HG02763 (cell line): ENCODE data around the gene NECTIN2.
"Not testable (repeated sequence)": the region's sequence is repeated elsewhere in the genome, so short reads cannot be mapped to it uniquely, and the experiment has no call there.

Experiments used
- ATAC-seq: cut with Tn5 transposase; IDR thresholded peaks from one replicate; pipeline ENCODE4 v1.9.1; 2021; ENCODE audit warnings: mild to moderate bottlenecking, moderate library complexity; ENCODE audit not compliant: unreplicated experiment

NECTIN2 gene

GRCh38 chr19:44816301-44816700 lies 29.8 kb upstream of the NECTIN2 start:
- ATAC-seq = no peak

DNA sequence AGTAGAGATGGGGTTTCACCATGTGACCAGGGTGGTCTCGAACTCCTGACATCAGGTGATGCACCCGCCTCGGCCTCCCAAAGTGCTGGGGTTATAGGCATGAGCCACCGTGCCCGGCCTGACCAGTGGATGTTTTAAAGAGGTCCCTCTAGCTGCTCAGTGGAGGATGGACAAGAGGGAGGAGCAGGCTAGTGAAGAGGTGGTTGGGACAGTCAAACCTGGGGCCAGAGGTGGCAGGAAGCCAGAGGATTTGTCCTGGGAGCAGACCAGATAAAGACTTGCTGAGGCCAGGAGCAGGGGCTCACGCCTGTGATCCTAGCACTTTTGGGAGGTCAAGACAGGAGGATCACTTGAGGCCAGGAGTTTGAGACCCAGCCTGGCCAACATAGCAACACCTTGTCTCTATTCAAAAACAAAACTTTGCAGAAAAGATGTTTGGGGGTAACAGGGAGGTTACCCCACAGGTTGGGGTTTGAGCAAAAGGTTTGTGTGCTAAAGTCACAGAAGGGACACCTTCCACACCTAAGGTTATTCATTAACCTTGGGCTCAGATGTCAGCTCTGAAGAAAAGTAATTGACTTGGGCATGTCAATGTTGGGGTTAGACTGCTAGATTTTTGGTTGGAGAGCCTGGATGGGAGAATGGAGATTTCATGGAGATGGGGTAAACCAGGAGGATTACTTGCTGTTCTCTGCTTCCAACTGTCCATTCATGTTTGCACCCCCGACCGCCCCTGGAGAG lies 28.2 kb upstream of the NECTIN2 start:
- no peak for ATAC-seq

GRCh38 chr19:44818466-44819031 lies 27.5 kb upstream of the NECTIN2 start:
- ATAC-seq = no peak

- no peak for ATAC-seq
Measured at GRCh38 chr19:44819246-44819832, 26.8 kb upstream of the NECTIN2 start.

DNA sequence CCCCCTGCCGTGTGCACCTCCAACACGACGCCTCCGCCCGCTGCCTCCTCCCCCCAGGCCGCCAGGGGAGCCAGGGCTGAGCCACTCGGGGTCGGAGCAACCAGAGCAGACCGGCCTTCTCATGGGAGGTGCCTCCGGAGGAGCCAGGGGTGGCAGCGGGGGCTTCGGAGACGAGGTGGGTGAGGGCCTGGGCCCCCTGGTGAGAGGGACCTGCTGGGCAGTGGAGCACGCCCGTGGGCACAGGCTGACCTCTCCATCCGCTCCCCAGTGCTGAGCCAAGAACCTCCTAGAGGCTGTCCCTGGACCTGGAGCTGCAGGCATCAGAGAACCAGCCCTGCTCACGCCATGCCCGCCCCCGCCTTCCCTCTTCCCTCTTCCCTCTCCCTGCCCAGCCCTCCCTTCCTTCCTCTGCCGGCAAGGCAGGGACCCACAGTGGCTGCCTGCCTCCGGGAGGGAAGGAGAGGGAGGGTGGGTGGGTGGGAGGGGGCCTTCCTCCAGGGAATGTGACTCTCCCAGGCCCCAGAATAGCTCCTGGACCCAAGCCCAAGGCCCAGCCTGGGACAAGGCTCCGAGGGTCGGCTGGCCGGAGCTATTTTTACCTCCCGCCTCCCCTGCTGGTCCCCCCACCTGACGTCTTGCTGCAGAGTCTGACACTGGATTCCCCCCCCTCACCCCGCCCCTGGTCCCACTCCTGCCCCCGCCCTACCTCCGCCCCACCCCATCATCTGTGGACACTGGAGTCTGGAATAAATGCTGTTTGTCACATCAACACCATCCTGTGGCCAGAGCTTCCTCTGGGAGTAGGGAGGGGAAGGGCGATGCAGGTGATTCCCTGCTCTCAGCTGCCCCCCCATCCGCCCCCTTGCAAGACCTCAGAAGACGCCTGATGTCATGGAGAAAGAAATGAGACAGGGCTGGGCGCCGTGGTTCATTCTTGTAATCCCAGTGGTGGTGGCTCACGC lies 25.2 kb upstream of the NECTIN2 start:
- no peak for ATAC-seq

DNA sequence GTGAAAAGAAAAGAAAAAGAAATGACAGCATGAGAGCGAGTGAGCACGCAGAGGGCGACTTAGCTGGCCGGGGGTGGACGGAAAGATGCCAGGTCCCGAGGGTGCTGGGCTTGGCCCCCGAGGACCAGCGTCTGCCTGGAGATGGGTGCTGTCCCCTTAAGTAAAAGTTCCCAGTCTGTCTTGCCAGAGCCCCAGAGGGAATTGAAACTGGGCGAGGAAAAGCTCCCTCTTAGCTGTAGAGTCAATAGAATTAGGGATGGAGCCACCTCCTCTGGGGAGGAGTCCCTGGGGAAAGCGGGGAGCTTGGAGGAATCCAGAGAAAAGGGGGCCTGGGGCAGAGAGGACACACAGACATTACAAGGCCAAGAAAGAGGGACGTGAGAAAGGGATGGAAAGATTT lies 23.9 kb upstream of the NECTIN2 start:
- ATAC-seq = no peak

DNA sequence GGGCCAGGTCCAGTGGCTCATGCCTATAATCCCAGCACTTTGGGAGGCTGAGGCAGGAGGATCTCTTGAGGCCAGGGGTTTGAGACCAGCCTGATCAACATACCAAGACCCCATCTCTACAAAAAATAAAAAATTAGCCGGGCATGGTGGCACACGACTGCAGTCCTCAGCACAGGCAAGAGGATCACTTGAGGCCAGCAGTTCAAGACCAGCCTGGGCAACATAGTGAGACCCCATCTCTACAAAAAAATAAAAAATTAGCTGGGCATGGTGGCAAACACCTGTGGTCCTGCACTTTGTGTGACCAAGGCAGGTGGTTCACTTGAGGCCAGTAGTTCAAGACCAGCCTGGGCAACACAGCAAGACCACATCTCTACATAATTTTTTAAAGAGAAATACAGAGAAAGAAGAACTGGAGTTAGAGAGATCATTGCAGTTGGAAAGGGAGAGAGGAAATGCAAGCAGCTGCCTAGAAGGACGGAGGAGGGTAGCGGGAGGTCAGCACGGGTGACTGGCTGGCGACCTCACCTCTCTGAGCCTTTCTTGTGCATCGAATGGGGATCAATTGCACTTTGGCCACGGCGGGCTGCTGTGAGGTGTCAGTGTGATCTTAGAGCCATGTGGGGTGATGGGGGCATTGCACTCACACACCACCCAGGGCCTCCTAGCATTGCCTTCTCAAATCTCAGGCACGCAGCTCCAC lies 23.3 kb upstream of the NECTIN2 start:
- ATAC-seq = no peak

DNA sequence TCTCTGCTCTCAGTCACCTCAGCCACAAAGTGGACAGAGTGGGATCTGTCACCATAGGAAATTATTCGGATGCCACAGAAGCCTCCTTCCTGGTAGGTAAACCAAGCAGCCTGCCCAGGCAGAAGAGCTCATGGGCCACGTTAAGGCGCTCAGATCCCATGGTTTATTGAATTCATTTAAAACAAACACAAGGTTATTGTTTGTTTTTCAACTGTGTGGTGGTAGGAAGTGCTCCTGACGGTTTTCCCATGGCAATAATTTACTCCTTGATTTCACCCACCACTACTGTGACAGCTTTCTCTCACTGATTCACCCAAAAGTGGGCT lies 22.8 kb upstream of the NECTIN2 start:
- no peak for ATAC-seq

GRCh38 chr19:44824761-44825160 lies 21.3 kb upstream of the NECTIN2 start:
- no peak for ATAC-seq

DNA sequence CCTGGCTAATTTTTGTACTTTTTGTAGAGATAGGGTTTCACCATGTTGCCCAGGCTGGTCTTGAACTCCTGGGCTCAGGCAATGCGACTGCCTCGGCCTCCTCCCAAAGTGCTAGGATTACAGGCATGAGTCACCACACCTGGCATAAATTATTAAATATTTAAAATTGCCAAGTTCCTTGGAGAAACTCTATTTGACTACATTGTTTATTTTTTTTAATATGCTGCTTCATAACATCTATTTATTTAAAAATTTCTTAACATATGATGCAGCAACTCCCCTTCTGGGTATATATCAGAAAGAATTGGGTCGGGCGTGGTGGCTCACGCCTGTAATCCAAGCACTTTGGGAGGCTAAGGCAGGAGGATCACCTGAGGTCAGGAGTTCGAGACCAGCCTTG lies 13.2 kb upstream of the NECTIN2 start:
- not testable (repeated sequence) for ATAC-seq

DNA sequence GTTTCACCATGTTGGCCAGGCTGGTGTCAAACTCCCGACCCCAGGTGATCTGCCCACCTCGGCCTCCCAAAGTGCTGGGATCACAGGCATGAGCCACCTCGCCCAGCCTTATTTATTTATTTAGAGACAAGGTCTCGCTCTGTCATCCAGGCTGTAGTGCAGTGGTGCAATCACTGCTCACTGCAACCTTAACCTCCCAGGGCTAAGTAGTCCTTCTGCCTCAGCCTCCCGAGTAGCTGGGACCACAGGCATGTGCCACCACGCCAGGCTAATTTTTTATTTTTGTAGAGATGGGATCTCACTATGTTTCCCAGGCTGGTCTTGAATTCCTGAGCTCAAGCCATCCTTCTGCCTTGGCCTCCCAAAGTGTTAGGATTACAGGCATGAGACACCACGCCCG lies 11.7 kb upstream of the NECTIN2 start:
- ATAC-seq = not testable (repeated sequence)

- no peak for ATAC-seq
Measured at GRCh38 chr19:44839276-44839675, 6.8 kb upstream of the NECTIN2 start.

DNA sequence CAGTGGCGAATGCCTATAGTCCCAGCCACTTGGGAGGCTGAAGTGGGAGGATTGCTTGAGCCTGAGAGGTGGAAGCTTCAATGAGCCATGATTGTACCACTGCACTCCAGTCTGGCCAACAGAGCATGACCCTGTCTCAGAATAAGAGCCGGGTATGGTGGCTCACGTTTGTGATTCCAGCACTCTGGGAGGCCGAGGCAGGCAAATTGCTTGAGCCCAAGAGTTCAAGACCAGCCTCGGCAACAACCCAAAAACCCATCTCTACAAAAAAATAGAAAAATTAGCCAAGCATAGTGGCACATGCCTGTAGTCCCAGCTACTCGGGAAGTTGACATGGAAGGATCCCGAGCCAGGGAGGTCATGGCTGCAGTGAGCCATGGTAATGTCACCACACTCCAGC lies 5.3 kb upstream of the NECTIN2 start:
- ATAC-seq = no peak

GRCh38 chr19:44841231-44841630 lies 4.9 kb upstream of the NECTIN2 start:
- ATAC-seq = no peak

GRCh38 chr19:44845286-44845611 lies 848 bp upstream of the NECTIN2 start:
- no peak for ATAC-seq

- ATAC-seq = no peak
Measured at GRCh38 chr19:44846455-44847143, 502 bp downstream of the NECTIN2 start.

GRCh38 chr19:44847144-44848035 lies 1.3 kb downstream of the NECTIN2 start:
- ATAC-seq = no peak

DNA sequence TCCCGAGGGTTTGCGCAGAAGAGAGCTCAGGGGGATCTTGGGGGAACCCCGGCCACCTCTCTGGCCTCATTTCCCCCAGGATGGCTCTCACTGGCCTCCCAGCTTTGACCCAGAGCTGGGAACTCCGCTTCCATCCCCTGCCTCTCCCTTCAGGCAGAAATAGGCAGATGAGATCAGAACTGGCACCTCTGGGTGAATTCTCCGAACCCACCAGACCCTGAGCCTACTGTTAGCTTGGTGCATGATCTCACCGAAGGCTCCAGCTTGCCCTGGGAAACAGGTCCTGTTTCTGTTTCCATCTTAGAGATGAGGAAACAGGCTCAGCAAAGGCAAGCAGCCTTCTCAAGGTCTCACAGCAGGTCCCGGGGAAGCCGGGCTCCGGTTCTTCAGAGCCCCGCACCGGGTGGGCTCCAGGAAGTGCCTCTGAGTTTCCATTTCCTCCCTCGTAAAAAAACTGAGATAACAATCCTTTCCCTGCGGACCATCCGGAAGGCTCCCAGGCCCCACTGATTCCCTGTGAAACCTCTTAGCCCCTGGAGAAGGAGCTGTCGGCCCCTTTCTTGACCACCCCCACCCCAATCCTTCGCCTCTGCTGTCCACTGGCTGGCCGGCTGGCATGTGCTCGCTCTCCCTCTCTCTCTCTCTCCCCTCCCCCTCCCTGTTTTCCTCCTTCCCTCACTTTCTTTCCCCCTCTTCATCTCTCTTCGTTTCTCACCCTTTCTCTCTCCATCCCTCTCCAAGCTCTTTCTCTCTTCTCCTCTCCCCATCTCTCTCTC lies 2.1 kb downstream of the NECTIN2 start:
- ATAC-seq = no peak
